PC-9 (cell line): ENCODE data around the gene ASTL. TPM values are rescaled to one million over a fixed set of nuclear protein-coding genes. Genes with fewer than 3 reads are reported as not detected.

Experiments
- BruUV-seq: library from RNA; stranded (reverse); fragments of 400-500 nt; replicated peaks from 2 replicates; lab custom pipeline; 2021; lab: Mats Ljungman, UMichigan
- CTCF ChIA-PET: fragments of 300-600 bp; sonication (Branson Sonifier 250); formaldehyde crosslinking; loops from one replicate; lab custom pipeline; 2022; ENCODE audit warnings: antibody characterized with exemption; lab: Charles Lee
- POLR2A ChIA-PET: fragments of 300-600 bp; sonication (Branson Sonifier 250); formaldehyde crosslinking; loops from one replicate; lab custom pipeline; 2022; ENCODE audit warnings: antibody characterized with exemption; ENCODE audit not compliant: unreplicated experiment; lab: Charles Lee
- DNase-seq, 2 experiments: peaks; one replicate each; pipeline versions ENCODE4 v3.0.0 to v3.0.0-alpha.2; 2015 to 2022; ENCODE audit warnings: mixed read lengths in 1 of 2
- H2AFZ ChIP-seq: fragments of 200-600 bp; sonication (generic); 2 replicates; pipeline ENCODE4 v1.8.1; 2017; ENCODE audit warnings: antibody characterized with exemption
- H3F3A ChIP-seq: fragments of 200-600 bp; sonication (generic); 2 replicates; pipeline ENCODE4 v1.8.1; 2017; ENCODE audit warnings: antibody characterized with exemption, mild to moderate bottlenecking, low read depth; ENCODE audit not compliant: insufficient read depth
- H3K27ac ChIP-seq: fragments of 200-600 bp; sonication (generic); 2 replicates; pipeline ENCODE4 v1.6.1; 2016; ENCODE audit warnings: mixed run types
- H3K27me3 ChIP-seq: fragments of 200-600 bp; sonication (generic); 2 replicates; pipeline ENCODE4 v1.6.1; 2016; ENCODE audit warnings: low read depth, mixed run types; ENCODE audit not compliant: insufficient read depth
- H3K36me3 ChIP-seq: fragments of 200-600 bp; sonication (generic); 2 replicates; pipeline ENCODE4 v1.6.1; 2016; ENCODE audit warnings: low read depth, mixed run types
- H3K4me1 ChIP-seq: fragments of 200-600 bp; sonication (generic); replicated peaks from 2 replicates; pipeline ENCODE4 v1.6.1; 2016; ENCODE audit warnings: mixed run types; ENCODE audit not compliant: insufficient read depth
- H3K4me2 ChIP-seq: fragments of 200-600 bp; sonication (generic); 2 replicates; pipeline ENCODE4 v1.6.1; 2017; ENCODE audit warnings: mixed run types
- H3K4me3 ChIP-seq: fragments of 200-600 bp; sonication (generic); 2 replicates; pipeline ENCODE4 v1.6.1; 2016; ENCODE audit warnings: mixed run types
- H3K79me2 ChIP-seq: fragments of 200-600 bp; sonication (generic); 2 replicates; pipeline ENCODE4 v1.6.1; 2017; ENCODE audit warnings: low read depth, mixed run types
- H3K9me2 ChIP-seq: fragments of 200-600 bp; sonication (generic); 2 replicates; pipeline ENCODE4 v1.8.1; 2017; ENCODE audit warnings: mild to moderate bottlenecking; ENCODE audit not compliant: insufficient read depth
- H3K9me3 ChIP-seq: fragments of 200-600 bp; sonication (generic); 2 replicates; pipeline ENCODE4 v1.8.1; 2016; ENCODE audit warnings: low read depth; ENCODE audit not compliant: insufficient read depth
- H4K20me1 ChIP-seq: fragments of 200-600 bp; sonication (generic); 2 replicates; pipeline ENCODE4 v1.8.1; 2017; ENCODE audit not compliant: insufficient read depth
- CTCF ChIP-seq: fragments of 200-600 bp; sonication (generic); conservative IDR thresholded peaks from 2 replicates; pipeline ENCODE4 v1.6.1; 2017; ENCODE audit warnings: mixed run types, antibody characterized with exemption, mild to moderate bottlenecking, moderate library complexity
- EZH2 ChIP-seq: fragments of 200-600 bp; sonication (generic); IDR thresholded peaks from 2 replicates; pipeline ENCODE4 v1.8.0; 2017; ENCODE audit warnings: antibody characterized with exemption, low read depth
- intact Hi-C: fragments of 100-400 bp; cut with micrococcal nuclease; formaldehyde crosslinking; loops from one replicate; pipeline ENCODE4 v1.10.0; 2022; ENCODE audit not compliant: unreplicated experiment
- total RNA-seq: library from RNA; stranded (reverse); gene quantifications from 2 replicates; pipeline ENCODE4 v1.2.3, GENCODE V29; 2021

ASTL gene
- total RNA-seq, 1 experiment from 2014 or later = not detected

GRCh38 chr2:96124406-96125265 is 13.7 kb downstream of the ASTL start:
- Histone ChIP-seq H3K27ac (no peak overlapping the region), H3K4me2 (no peak overlapping the region), H3K9me2 (no peaks in the 10 kb centered on the region), H3K4me3 (no peak overlapping the region), H3K79me2 (no peaks in the 10 kb centered on the region), H3F3A (no peaks in the 10 kb centered on the region), H3K4me1 (no peaks in the 10 kb centered on the region), H3K9me3 (no peaks in the 10 kb centered on the region), H3K27me3 (peaks cover 68% of the 10 kb centered on the region), H2AFZ (no peak overlapping the region), H4K20me1 (no peaks in the 10 kb centered on the region), H3K36me3 (no peaks in the 10 kb centered on the region)
- ChIA-PET CTCF (no interaction called here), POLR2A (no interaction called here)
- intact Hi-C loops = no loop called here
- TF ChIP-seq CTCF (no peak), EZH2 (no peak)
- no TSS peak for BruUV-seq
- no peak for DNase-seq

- no peaks in the 10 kb centered on the region for H3K36me3 ChIP-seq
- CTCF ChIA-PET = no interaction called here
- H3K4me2 ChIP-seq = no peak overlapping the region
- no peaks in the 10 kb centered on the region for H3K79me2 ChIP-seq
- no peaks in the 10 kb centered on the region for H3F3A ChIP-seq
- DNase-seq = no peak
- no peaks in the 10 kb centered on the region for H3K4me1 ChIP-seq
- H3K27ac ChIP-seq = no peak overlapping the region
- H3K4me3 ChIP-seq = no peak overlapping the region
- H3K9me3 ChIP-seq = no peaks in the 10 kb centered on the region
- TF ChIP-seq CTCF (no peak), EZH2 (no peak)
- peaks cover 75% of the 10 kb centered on the region for H3K27me3 ChIP-seq
- H4K20me1 ChIP-seq = no peaks in the 10 kb centered on the region
- H3K9me2 ChIP-seq = no peaks in the 10 kb centered on the region
- no peak overlapping the region for H2AFZ ChIP-seq
- intact Hi-C loops = no loop called here
- POLR2A ChIA-PET = no interaction called here
- no TSS peak for BruUV-seq
Measured at GRCh38 chr2:96123936-96124335, 14.4 kb downstream of the ASTL start.

GRCh38 chr2:96123290-96123689 is 15.0 kb downstream of the ASTL start:
- Histone ChIP-seq H3K9me2 (no peaks in the 10 kb centered on the region), H3K27ac (no peak overlapping the region), H3K4me3 (no peak overlapping the region), H3K79me2 (no peaks in the 10 kb centered on the region), H3K9me3 (no peaks in the 10 kb centered on the region), H2AFZ (no peak overlapping the region), H4K20me1 (no peaks in the 10 kb centered on the region), H3K36me3 (no peaks in the 10 kb centered on the region), H3F3A (no peaks in the 10 kb centered on the region), H3K4me2 (no peak overlapping the region), H3K27me3 (peaks cover 82% of the 10 kb centered on the region), H3K4me1 (no peaks in the 10 kb centered on the region)
- ChIA-PET CTCF (no interaction called here), POLR2A (no interaction called here)
- intact Hi-C loops = no loop called here
- no TSS peak for BruUV-seq
- no peak for DNase-seq
- no peak for TF ChIP-seq CTCF
- TF ChIP-seq EZH2 = no peak
